GM10248 (cell line): ENCODE measurements around the gene RPL18.
"Not testable (repeated sequence)": the region's sequence is repeated elsewhere in the genome, so short reads cannot be mapped to it uniquely, and the experiment has no call there.

Source experiments
- CTCF ChIA-PET: fragments of 300-600 bp; sonication (Branson Sonifier 250); formaldehyde crosslinking; extraction: SDS; loops from one replicate; lab custom pipeline; 2021; ENCODE audit warnings: antibody characterized with exemption; lab: Yijun Ruan, JAX
- POLR2A ChIA-PET: fragments of 350-650 bp; sonication (Branson Sonifier 250); formaldehyde crosslinking; extraction: SDS; loops from one replicate; lab custom pipeline; 2020; ENCODE audit warnings: antibody characterized with exemption; lab: Yijun Ruan, JAX
- DNase-seq: peaks from one replicate; pipeline ENCODE4 v3.0.0; 2012; ENCODE audit errors: extremely low spot score
- TF ChIP-seq, protein P1 (sequence below): IDR thresholded peaks from 2 replicates; pipeline ENCODE4 v1.5.1; 2012; ENCODE audit warnings: mild to moderate bottlenecking, low read depth; ENCODE audit errors: extremely low read depth, missing control alignments, control extremely low read depth

Gene RPL18

DNA sequence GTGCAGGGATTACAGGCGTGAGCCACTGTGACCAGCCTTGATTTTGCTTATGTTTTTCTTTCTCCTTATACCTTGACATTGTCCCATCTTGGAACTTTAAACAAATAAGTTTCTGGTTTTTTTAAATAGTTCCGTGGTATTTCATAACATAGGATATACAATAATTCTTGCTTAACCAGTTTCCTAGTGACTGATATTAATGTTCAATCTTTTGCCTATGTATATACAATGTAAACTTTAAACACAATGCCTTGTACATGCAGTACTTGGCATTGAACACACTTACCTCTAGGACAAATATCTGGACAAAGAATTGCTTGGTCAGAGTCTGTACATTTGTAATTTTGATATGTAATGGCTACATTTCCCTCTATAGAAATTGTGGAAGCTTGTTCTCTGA, 36.8 kb downstream of the RPL18 start:
- TF ChIP-seq, protein P1, sequence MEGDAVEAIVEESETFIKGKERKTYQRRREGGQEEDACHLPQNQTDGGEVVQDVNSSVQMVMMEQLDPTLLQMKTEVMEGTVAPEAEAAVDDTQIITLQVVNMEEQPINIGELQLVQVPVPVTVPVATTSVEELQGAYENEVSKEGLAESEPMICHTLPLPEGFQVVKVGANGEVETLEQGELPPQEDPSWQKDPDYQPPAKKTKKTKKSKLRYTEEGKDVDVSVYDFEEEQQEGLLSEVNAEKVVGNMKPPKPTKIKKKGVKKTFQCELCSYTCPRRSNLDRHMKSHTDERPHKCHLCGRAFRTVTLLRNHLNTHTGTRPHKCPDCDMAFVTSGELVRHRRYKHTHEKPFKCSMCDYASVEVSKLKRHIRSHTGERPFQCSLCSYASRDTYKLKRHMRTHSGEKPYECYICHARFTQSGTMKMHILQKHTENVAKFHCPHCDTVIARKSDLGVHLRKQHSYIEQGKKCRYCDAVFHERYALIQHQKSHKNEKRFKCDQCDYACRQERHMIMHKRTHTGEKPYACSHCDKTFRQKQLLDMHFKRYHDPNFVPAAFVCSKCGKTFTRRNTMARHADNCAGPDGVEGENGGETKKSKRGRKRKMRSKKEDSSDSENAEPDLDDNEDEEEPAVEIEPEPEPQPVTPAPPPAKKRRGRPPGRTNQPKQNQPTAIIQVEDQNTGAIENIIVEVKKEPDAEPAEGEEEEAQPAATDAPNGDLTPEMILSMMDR: no peak
- CTCF ChIA-PET: interaction anchor here (3.8 to 8.7 kb wide), 2 partner anchors 76 to 93 kb away, joined by 68 to 133 read pairs; no protein-coding TSS in a partner anchor
- POLR2A ChIA-PET: no interaction called here
- DNase-seq: no peak

DNA sequence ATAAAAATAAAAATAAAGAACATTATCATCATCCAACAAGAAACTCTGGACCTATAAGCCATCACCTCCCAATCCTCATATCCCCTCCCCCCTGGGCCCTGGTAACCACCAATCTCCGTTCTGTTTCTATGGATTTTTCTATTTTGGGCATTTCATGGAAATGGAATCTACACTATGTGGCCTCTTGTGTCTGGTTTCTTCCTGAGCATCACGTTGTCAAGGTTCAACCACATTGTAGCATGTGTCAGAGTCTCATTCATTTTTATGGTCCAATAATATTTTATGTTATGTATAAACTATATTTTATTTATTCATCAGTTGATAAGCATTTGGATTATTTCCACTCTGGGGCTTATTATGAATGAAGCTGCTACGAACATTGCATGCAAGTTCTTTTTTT, 40.1 kb downstream of the RPL18 start:
- ChIA-PET POLR2A (no interaction called here), CTCF (interaction anchor here (1.2 to 1.5 kb wide), 2 partner anchors 22 to 73 kb away, joined by 3 to 4 read pairs; no protein-coding TSS in a partner anchor)
- no peak for DNase-seq
- TF ChIP-seq, protein P1: no peak

DNA sequence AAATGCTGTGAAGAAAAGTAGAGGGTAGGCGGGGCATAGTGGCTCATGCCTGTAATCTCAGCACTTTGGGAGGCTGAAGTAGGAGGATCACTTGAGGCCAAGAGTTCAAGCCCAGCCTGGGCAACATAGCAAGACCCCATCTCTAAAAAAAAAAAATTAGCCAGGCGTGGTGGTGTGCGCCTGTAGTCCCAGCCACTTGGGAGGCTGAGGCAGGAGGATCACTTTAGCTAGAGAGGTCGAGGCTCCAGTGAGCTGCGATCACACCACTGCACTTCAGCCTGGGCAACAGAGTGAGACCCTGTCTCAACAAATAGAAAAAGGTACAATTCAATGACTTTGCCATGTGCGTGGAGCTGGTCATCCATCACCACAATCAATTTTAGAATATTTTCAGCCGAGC, 41.1 kb downstream of the RPL18 start:
- POLR2A ChIA-PET, DNase-seq: not testable (repeated sequence)
- CTCF ChIA-PET: interaction anchor here (1.3 to 1.5 kb wide), 2 partner anchors 21 to 72 kb away, joined by 3 read pairs; no protein-coding TSS in a partner anchor

DNA sequence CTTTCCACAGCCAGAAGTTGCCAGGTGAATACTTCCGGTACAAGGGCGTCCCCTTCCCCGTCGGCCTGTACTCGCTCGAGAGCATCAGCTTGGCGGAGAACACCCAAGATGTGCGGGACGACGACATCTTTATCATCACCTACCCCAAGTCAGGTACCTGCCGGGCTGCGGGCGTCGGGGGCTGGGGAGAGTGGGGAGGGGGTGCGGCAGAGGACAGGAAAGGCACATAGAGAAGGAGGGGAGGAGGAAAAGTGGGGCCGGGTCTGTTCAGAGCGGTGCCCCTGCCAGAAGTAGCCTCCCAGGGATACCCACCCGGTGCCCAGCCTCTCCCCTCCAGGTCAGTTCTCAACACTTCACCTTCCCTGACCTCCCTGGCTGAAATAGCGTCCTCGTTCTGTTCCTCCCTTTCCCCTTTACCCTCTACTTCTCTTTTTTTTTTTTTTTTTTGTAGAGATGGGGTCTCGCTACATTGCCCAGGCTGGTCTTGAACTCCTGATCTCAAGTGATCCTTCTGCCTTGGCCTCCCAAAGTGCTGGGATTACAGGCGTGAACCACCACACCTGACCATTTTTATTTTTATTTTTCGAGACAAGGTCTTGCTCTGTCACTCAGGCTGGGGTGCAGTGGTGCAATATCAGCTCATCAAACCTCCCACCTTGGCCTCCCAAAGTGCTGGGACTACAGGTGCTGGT, 42.9 kb downstream of the RPL18 start:
- ChIA-PET POLR2A (interaction anchor here (0.6 kb wide), 1 partner anchor 1275 kb away, joined by 4 read pairs; the partner anchor contains the start of gene PTOV1), CTCF (no interaction called here)
- TF ChIP-seq, protein P1: no peak
- no peak for DNase-seq

DNA sequence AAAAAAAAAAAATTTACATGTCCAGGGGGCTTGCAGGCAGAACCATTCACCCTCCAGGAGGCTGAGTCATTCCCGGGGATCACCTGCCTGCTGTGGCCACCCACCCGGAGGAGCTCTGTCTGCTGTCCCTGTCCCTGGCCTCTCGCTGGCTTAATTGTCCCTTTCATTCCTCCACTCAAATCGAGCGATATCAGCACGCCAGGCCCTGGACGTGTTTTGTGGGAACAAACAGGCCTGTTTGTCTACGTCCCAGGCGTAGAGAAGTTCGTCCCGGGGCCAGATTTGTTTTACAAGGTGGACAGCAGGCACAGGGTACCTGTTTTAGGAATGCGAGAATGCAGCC, 45.8 kb downstream of the RPL18 start:
- POLR2A ChIA-PET: interaction anchor here (0.6 kb wide), 1 partner anchor 190 kb away, joined by 3 read pairs; no protein-coding TSS in a partner anchor
- CTCF ChIA-PET: interaction anchor here (2.5 to 4.8 kb wide), 3 partner anchors 11 to 83 kb away, joined by 10 to 24 read pairs (median 10); no protein-coding TSS in a partner anchor
- TF ChIP-seq, protein P1: no peak
- no peak for DNase-seq

DNA sequence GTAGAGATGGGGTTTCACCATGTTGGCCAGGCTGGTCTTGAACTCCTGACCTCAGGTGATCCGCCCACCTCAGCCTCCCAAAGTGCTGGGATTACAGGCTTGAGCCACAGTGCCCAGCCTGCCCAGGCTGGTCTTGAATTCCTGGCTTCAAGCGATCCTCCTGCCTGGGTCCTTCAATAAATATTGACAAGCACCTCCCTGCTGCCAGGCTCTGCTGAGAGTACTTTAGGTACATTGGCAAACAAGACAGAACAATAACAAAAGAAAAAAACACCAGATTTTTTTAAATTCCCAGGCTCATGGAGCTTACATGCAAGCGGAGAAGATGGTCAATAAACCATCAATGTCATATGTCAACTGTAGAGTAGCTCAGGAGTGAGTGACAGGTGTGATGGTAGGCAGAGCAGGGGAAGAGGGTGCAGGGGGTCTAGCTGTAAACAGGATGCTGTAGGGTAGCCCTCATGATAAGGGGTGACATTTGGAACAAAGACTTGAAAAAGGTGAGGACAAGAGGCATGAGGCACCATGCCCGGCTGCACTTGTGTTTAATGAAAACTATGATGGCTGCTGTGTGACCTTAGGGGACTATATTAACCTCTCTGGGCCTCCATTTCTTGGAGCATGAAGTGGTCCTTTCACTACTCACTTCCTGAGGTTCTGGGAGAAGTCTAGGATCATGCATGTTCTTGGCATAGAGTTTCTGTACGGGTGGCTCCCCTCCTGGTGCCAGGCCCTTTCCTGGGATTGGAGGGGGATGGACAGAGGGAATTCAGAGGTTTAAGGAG, 47.4 kb downstream of the RPL18 start:
- CTCF ChIA-PET: interaction anchor here (1.3 to 4.8 kb wide), 4 partner anchors 12 to 257 kb away, joined by 4 to 24 read pairs (median 10); no protein-coding TSS in a partner anchor

More for the DNA sequence above, 47.4 kb downstream of the RPL18 start:
- TF ChIP-seq, protein P1: no peak
- DNase-seq: no peak
- POLR2A ChIA-PET: no interaction called here
